ENCODE data around the gene IRF9.

The IRF9 gene, protein sequence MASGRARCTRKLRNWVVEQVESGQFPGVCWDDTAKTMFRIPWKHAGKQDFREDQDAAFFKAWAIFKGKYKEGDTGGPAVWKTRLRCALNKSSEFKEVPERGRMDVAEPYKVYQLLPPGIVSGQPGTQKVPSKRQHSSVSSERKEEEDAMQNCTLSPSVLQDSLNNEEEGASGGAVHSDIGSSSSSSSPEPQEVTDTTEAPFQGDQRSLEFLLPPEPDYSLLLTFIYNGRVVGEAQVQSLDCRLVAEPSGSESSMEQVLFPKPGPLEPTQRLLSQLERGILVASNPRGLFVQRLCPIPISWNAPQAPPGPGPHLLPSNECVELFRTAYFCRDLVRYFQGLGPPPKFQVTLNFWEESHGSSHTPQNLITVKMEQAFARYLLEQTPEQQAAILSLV

DNA sequence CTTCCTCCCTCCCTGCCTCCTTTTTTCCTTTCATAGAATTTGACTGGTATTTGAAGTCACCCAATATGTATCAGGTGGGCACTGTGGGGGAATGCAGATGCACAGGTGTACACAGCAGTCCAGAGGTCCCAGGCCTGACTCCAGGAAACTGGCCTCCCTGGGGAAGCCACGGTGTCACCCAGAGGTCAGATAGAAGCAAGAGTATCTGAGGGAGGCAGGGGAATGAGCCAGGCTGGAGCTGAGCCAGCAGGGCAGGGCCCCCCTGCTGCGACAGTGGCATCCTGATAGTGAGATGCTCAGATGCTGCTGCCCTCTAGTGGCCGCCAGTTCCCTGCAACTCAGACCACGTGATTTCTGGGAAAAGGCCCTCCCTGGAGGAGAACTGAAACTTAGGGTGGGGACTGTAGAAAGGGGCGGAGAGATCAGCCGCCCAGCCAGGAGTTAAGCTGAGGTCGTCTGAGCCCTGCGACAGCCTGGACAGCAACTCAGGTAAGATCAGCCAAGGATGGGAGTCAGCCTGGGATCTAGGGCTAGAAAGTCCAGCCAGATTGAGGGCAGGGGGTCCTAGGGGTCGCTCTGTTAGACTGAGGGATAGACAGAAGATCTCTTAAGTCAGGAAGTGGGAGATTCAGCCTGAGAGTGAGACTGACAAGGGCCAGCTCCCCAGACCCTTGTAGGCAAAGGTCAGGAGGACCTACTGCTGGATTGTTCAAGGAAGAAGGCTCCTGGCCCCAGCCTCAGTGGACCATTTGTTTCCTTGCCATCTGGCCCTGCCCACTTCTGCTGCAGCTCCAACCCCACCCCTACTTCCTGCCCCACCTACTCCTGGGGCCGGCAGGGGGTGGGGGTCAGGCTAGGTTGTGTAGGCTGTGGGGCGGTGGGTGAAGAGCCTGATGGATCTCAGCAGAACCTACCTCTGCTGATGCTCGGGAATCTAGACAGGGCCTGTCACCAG, at the start of gene IRF9:
Gene IRF9 (plus strand): TSS at position 416 of the 955 bp plus-strand sequence. CDS start 880 bp downstream, outside the sequence.
- peak; percentile 93 for DNase-seq

DNA sequence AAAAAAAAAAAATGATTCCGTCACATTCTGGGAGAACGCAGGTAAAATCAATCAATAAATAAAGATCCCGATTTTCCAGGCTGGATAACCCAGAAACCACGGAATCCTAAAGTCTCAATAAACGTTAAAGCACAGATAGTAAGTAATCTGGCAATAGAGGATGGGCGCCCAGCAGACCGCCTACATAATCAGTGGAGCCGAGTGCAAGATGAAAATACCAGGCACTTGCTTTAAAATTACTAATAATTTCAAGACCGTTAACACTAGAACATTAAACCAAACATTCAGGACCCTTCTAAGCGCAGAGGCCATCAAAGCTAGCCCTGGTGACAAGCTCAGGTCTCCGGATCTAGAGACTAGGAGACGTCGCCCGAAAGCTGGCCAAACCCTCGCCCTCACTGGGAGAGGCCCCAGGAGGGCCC, 47.7 kb upstream of the IRF9 start:
- DNase-seq: no peak

DNA sequence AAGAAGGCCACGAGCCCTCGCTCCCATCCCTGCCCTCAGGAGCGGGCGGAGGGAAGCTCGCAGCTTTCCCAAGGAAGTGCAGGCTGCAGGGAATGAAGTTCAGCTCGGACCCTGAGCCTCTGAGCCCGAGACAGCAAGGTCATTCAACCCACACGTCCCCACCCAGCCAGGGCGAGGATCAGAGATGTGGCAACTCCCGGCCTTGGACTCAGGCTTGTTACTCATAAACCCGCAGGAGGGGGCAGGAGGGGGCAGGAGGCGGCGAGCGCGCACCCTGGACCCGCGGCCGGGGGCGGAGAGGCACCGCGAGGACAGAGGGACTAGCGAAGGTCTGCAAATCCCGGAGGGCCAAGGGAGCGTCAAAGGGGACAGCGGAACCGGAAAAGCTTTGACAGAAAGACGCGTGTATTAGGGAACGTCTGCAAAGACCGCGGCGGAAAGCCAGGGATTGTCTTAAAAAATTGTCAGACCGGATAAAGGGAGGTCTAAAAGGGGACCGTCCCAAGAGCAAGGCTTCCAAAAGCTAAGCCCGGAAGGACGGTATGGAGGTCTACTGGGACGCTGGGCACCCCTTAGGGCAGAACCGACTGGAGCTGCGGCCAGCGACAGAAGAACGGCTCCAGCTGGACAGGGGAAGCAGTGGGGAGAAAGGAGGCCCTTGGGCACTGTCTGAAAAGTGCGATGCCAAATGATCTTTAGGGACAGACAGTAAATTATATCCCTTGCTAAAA, 47.1 kb upstream of the IRF9 start:
- peak; percentile 77 for DNase-seq

DNA sequence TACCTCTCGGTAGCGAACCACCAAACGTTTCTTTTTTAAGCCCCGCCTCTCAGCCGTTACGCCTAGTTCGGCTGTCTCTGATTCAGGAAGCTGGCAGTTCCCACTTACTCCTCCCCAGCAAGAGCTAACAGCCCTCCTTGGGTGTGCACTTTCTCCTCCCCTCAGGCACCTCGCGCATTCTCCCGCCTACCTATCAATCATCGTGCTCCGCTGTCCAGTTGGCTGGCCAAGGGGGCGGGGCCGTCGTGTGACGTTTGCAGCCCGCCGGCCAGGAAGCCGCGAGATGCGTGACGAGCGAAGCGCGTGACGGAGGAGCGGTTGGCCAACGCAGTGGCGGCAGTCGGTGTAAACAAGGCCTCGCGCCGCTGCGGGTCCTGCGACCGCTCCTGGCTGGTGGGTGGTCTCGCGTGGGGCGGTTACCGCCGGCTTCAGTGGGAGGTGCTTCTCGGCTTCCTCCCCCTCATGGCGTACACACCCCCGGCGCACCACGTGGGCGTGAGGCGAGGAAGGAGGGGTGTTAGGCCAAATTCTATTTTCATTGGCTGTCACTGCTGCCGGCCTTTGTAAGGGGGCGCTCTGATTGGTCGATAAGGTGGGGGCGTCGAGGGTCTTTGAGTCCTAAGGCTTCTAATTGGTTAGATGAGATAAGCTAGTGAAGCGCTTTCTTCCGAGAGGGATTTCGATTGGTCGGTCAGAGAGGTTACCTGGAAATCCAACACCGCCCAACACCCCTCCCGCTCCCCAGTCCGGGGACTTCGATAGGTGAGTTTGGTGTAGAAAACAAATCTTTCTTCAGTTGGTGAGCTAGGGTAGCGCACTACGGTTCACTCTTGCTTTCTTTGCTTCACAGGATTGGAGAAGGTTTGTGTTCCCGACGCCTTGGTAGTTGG, 46.3 kb upstream of the IRF9 start, which contains the start of the genes DCAF11 and NRL:
Gene DCAF11 (plus strand): TSS at position 246 of the 890 bp plus-strand sequence. CDS start 818 bp downstream, outside the sequence.
Gene NRL (minus strand): TSS at position 418 of the 890 bp plus-strand sequence. CDS start 32,101 bp downstream, outside the sequence.
- peak; percentile 98 for DNase-seq

DNA sequence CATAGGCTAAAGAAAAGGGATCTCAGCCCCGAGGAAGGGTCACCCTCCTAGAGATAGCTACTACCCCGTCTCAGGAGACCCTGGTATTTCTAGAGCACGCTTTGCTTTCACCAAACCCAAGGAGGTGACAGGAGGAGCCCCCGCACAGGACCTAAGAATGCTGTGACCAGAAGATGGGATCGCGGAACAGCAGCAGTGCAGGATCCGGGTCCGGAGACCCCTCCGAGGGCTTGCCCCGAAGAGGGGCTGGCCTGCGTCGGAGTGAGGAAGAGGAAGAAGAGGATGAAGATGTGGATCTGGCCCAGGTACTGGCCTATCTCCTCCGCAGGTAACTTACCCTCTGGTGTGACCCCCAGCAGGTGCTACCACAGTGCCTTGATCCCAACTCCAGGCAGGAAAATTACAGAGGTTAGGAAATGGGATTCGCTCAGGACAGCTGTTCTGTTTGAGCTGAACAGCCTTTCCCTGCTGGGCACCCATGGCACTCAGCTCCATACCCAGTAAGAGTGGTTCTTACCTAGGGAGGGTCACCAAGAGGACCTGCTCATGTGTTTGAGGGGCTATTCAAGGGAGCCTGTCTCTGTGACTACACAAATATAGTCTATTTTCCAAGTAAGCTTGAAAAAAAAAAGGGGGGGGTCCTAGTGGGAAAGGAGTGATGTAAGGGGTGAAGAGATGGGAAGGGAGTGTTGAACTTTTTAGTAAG, 45.5 kb upstream of the IRF9 start:
- no peak for DNase-seq

DNA sequence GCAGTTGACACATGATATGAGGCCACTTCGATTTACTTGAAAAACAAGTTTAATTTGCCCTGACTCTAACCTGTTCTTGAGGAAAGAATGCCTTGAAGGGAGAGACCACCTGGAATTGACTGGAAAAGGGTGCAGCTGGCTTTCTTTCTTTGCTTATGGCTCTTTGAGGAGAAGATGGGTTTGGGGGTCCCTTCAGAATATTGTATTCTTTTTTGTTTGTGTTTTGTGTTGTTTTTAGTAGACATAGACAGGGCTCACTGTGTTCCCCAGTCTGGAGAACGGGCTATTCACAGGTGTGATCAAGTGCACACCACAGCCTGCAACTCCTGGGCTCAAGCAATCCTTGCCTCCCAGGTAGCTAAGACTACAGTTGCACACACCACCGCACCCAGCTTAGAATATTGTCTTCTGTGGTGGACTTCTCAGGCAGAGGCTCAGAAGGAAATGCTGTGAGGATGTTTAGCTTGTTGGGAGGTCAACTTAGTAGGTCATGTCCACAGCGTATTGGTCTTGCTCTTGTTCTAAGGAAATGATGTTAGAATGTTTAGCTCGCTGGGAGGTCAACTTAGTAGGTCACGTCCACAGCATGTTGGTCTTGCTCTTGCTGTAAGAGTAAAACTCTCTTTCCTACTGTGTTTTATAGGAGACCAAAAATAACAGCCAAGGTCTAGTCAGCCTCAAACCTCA, 44.8 kb upstream of the IRF9 start:
- DNase-seq: no peak

DNA sequence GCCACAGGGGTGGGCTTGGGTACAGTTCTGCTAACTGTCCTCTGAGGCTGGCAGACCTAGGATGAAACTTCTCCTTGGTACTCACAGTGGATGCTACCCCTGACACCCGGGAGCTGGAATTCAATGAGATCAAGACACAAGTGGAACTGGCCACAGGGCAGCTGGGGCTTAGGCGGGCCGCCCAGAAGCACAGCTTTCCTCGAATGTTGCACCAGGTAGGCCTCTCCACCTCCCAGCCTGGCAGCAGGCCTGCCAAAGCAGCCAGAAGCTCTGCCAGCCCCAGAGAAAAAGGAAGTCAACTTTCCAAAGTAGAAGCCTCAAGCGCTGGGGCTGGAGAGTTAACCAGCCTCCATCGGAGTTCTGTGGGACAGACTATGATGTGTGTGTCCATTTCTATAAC, 43.9 kb upstream of the IRF9 start:
- no peak for DNase-seq

DNA sequence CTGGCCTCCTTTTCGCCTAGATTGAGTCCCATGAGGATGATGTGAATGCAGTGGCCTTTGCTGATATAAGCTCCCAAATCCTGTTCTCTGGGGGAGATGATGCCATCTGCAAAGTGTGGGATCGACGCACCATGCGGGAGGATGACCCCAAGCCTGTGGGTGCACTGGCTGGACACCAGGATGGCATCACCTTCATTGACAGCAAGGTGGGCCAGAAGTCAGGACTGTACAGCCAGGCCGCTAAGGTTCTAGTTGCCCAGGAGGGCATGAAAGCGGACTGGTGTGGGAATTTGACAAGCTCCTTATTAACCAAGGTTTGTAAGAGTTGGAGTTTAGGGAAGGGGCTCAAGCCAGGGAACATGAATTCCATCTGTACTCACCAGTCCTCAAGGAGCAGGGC, 41.4 kb upstream of the IRF9 start:
- no peak for DNase-seq

DNA sequence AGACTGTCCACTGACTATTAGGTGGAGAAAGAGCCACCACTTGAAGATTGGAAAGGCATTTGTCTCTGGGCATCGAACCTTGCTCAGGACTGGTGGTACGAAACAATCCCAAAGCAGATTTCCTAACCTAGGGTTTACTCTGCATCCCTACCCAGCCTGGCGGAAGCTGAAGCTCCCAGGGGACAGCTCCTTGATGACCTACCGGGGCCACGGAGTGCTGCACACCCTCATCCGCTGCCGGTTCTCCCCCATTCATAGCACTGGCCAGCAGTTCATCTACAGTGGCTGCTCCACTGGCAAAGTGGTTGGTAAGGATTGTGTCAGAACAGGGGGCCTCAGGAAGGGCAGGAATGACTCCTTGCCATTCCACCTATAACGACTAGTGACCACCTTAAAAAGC, 39.9 kb upstream of the IRF9 start:
- DNase-seq: no peak

DNA sequence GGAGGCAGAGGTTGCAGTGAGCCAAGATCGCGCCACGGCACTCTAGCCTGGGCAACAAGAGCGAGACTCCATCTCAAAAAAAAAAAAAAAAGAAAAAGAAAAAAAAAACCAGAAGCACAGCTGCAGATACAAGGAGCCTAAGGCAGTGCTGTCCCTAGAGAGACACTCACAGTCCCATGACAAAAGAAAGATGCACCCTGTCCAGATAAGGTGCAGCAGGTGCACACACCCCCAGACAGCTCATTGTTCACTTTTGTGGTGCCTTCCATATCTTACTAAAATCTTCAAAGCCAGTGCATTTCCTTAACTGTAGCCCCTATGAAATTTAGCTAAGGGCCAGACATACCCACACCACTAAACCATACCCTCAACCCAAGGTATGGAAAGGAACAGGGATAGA, 38.6 kb upstream of the IRF9 start:
- no peak for DNase-seq

DNA sequence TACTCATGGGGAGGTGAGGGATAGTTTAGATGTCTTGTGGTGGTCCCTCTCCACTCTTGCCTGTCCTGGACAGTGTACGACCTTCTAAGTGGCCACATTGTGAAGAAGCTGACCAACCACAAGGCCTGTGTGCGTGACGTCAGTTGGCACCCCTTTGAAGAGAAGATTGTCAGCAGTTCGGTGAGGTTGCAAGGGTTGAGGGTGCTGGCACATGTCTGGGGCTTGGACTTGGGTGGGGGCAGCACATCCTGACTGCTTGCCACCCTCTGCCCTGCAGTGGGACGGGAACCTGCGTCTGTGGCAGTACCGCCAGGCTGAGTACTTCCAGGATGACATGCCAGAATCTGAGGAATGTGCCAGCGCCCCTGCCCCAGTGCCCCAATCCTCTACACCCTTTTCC, 38.2 kb upstream of the IRF9 start:
- no peak for DNase-seq

DNA sequence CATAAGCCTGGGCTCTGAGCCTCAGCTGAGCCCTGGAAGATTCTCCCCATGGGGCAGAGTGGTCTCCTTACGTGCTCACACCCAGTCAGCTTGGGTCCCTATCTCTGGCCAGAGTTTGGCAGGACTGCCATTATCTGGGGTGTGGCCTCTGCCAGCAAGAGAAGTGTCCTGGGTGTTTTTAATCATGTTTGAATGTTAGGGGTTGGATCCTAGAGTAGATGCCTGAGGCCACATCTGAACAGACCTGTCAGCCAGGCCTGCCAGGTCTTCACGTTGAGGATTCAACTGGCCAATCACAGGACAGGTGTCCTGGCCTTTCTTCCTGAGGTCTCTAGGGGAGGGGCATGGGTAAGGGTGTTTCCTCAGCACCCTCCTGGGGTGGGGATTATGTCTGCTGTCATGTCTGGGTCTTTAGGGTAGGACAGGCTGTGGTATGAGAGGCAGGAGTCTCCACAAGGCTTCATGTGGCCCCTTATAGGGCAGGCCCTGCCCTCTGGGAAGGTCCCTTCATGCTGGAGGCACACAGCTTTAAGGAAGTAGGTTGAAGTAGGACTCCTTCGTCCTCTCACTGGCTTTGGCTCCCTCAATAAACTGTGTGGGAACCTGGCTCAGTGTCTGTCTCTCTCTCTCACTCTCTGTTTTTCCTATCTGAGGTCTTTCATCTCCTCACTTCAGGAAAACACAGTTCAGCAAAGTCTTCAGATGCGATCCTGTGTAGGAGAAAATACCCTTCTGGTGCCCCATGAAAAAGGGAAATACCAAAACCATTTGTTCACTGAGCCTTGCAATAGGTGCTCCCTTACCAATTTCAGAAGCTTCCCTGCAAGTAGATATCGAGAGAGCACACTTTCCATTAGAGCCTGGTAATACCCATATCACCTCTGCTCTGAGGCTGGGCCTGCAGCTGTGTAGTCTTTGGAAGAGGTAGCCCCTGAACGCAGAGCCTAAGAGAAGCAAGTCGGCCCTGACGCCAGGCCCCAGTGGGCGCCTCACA, 37.3 kb upstream of the IRF9 start:
- DNase-seq: no peak

DNA sequence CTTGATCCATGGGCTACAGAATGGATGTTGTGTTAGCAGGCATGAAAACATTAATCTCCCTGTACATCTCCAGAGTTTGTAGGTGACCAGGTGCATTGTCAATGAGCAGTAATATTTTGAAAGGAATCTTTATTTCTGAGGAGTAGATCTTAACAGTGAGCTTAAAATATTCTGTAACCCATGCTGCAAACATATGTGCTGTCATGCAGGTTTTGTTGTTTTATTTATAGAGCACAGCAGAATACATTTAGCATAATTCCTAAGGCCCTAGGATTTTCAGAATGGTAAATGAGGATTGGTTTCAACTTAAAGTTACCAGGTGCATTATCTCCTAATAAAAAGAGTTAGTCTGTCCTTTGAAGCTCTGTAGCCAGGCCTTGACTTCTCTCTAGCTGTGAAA, 34.1 kb upstream of the IRF9 start:
- no peak for DNase-seq

DNA sequence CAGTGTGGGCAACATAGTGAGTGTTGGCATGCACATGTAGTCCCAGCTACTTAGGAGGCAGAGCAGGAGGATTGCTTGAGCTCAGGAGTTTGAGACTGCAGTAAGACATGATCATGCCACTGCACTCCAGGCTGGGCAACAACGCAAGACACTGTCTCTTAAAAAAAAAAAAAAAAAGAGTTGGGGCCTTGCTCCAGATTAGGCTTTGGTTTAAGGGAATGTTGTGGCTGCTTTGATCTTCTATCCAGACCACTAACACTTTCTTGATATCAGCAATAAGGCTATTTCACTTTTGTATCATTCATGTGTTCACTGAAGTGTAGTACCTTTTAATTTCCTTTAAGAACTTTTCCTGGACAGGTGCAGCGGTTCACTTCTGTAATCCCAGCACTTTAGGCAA, 33.4 kb upstream of the IRF9 start:
- no peak for DNase-seq

DNA sequence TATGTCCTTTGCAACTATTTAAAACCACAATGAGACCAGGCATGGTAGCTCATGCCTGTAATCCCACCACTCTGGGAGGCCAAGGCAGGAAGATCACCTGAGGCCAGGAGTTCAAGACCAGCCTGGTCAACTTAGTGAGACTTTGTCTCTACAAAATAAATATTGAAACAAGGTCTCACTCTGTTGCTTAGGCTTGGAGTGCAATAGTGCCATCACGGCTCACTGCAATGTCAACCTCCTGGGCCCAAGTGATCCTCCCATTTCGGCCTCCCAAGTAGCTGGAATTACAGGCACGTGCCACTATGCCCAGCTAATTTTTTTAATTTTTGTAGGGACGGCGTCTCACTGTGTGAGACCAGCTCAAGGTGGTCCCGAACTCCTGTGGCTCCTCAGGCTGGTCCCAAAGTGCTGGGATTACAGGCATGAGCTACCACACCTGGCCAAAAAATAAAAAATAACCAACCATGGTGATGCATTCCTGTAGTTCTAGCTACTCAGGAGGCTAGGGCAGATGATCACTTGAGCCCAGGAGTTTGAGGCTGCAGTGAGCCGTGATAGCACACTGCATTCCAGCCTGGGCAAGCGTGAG, 31.6 kb upstream of the IRF9 start:
- no peak for DNase-seq

DNA sequence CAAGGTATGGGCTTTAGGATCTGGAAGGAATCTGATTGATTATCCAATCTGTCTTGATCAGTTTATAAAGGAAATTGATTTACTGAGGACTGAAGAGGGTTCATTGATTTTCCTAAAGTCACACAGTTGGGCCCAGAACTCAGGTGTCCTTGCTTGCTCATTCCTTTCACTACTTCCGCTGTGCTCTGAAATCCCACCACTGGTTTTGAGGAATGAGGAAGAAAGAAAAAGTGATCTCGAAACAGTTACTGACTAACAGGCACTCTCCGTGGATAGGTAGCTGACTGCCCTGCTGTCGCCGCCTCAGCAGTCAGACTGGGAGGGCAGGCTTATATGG, 30.7 kb upstream of the IRF9 start, which contains the start of gene FITM1:
Gene FITM1 (plus strand): TSS at position 280 of the 337 bp plus-strand sequence. CDS start 905 bp downstream, outside the sequence.
- no peak for DNase-seq

DNA sequence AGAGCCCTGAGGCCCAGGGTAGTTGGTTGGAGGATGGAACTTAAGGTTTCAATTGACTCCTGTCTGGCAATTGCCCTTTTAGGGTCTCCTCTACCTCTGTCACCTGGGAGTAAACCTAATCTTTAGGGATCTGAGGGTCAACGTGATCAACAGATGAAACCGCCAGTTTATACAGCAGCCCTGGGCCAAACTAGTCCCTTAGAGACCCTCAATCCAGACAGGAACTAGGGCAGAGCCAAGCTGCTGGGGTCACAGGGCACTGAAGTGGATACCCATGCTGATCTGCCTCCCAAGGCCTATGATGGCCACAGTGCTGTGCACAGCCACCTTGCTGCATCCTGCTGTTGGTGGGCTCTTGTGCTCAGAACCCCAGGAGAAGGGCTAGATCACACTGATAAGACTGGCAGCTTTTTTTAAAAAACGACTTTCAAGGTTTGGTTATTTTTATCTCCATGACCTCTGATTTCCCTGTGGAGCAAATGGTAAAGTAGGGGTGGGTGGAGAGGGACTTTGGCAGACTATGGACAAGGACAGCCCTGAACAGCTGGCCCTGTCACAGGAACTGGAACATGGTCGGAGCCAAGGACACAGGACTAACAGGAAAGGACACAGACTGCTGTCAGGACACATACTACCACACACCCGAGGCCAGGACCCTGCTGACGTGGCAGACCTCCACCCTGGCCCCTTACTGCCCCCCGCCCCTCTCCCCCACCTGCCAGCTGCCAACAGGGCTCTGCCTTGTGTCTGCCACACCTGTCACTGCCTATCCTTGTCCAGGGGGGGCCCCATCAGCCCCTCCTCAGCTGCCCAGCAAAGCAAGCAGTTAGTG, 30.1 kb upstream of the IRF9 start:
- no peak for DNase-seq

DNA sequence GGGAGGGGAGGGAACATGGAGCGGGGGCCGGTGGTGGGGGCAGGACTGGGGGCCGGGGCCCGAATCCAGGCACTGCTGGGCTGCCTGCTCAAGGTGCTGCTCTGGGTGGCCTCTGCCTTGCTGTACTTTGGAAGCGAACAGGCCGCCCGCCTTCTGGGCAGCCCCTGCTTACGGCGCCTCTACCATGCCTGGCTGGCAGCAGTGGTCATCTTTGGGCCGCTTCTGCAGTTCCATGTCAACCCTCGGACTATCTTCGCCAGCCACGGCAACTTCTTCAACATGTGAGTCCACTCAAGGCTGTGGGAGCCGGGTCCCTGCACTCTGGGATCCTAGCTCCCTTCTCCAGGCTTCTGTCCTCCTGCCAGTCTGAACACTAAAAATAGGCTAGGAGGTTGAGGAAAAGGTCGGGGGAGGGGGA, 29.5 kb upstream of the IRF9 start:
- no peak for DNase-seq
